Heart left ventricle (tissue), 13 donors: Measurements from ENCODE around the gene ZER1.

Experiments
- CTCF ChIP-seq, 12 donors: fragments of 200-600 bp; sonication (generic) in 4 of 12; IDR thresholded peaks; one replicate each; pipeline versions ENCODE4 v1.5.0 to v1.8.0; 2018 to 2022; ENCODE audit warnings: antibody characterized with exemption in 12 of 12, mild to moderate bottlenecking in 5 of 12
- POLR2A ChIP-seq, 2 donors: fragments of 450-650 bp; IDR thresholded peaks; one replicate each; pipeline ENCODE4 v1.6.1; 2017; ENCODE audit warnings: antibody characterized with exemption in 2 of 2, mild to moderate bottlenecking in 2 of 2, moderate library complexity in 2 of 2
- donor health status: ischemic (EF 13 %, LVEDD 7.1; RV severe dilation, severe dysfunction).
- donor health status: DM: no; HTN: yes; CAD: no.
- donor health status: DM: no; HTN: no; CAD: no.
- donor health status: ischemic (EF 25% LVEDD 6.9; RV normal size, moderate dysfunction).
- donor health status: ischemic (EF 25% LVEDD 5.7; RV mildly dilated, moderate dysfunction).
- donor health status: ischemic (EF 35%, LVEDD 5.7; RV mildly dilated, moderate dysfunction).
- donor health status: nonischemic (EF 11% LVEDD 7.7; RV severe dilation, severe dysfunction).
- donor health status: DM: yes; HTN: yes; CAD: no.
- donor health status: PGD.
- donor health status: ischemic (EF 29% LVEDD 5.4; RV normal size, mild dysfunction).
- donor health status: nonischemic (EF 23%, LVEDD 6.1; RV moderate dilation, normal function).

GRCh38 chr9:128808543-128808942, 36.8 kb upstream of the ZER1 start:
- TF ChIP-seq POLR2A (IDR thresholded peaks at IDR 0.05) (no peak), CTCF (IDR thresholded peaks at IDR 0.05) (no peak)
